HUES6 (cell line): ENCODE measurements around the gene MYO1H.
"Not testable (repeated sequence)": the region's sequence is repeated elsewhere in the genome, so short reads cannot be mapped to it uniquely, and the experiment has no call there.

ENCODE experiments used
- H3K27ac ChIP-seq: 2 replicates; pipeline ENCODE4 v1.7.0; 2013; ENCODE audit warnings: low read depth, mild to moderate bottlenecking, low read length, inconsistent platforms
- H3K27me3 ChIP-seq: 2 replicates; pipeline ENCODE4 v1.6.1; 2013; ENCODE audit warnings: low read length; ENCODE audit not compliant: control insufficient read depth, insufficient read depth
- H3K36me3 ChIP-seq: 2 replicates; pipeline ENCODE4 v1.6.1; 2013; ENCODE audit warnings: low read length; ENCODE audit not compliant: control insufficient read depth, insufficient read depth
- H3K4me1 ChIP-seq: 2 replicates; pipeline ENCODE4 v1.6.1; 2013; ENCODE audit warnings: low read length; ENCODE audit not compliant: control insufficient read depth, insufficient read depth
- H3K4me3 ChIP-seq: 2 replicates; pipeline ENCODE4 v1.5.1; 2013; ENCODE audit warnings: low read depth, low read length
- H3K9ac ChIP-seq: one replicate; pipeline ENCODE4 v1.6.1; 2013; ENCODE audit warnings: mild to moderate bottlenecking, low read length
- H3K9me3 ChIP-seq: 2 replicates; pipeline ENCODE4 v1.6.1; 2013; ENCODE audit warnings: low read depth, low read length; ENCODE audit not compliant: control insufficient read depth, insufficient read depth

MYO1H gene

GRCh38 chr12:109418848-109419480 is 71.3 kb downstream of the MYO1H start:
- Histone ChIP-seq H3K27ac (no peak overlapping the region), H3K4me1 (no peaks in the 10 kb centered on the region), H3K36me3 (no peaks in the 10 kb centered on the region), H3K27me3 (no peaks in the 10 kb centered on the region), H3K4me3 (no peak overlapping the region), H3K9ac (no peak overlapping the region), H3K9me3 (no peaks in the 10 kb centered on the region)

GRCh38 chr12:109421355-109422087 is 73.8 kb downstream of the MYO1H start:
- Histone ChIP-seq H3K9me3 (no peaks in the 10 kb centered on the region), H3K27ac (no peak overlapping the region), H3K27me3 (no peaks in the 10 kb centered on the region), H3K9ac (no peak overlapping the region), H3K4me1 (no peaks in the 10 kb centered on the region), H3K4me3 (no peak overlapping the region), H3K36me3 (no peaks in the 10 kb centered on the region)

GRCh38 chr12:109422251-109422650 is 74.6 kb downstream of the MYO1H start:
- no peak overlapping the region for H3K9ac ChIP-seq

GRCh38 chr12:109423392-109423791 is 75.7 kb downstream of the MYO1H start:
- H3K27me3 ChIP-seq, result no peaks in the 10 kb centered on the region
- no peaks in the 10 kb centered on the region for H3K36me3 ChIP-seq
- H3K4me1 ChIP-seq, result no peaks in the 10 kb centered on the region
- no peak overlapping the region for H3K4me3 ChIP-seq
- no peaks in the 10 kb centered on the region for H3K9me3 ChIP-seq
- H3K27ac ChIP-seq, result no peak overlapping the region
- H3K9ac ChIP-seq, result no peak overlapping the region

More at GRCh38 chr12:109422251-109422650, 74.6 kb downstream of the MYO1H start:
- Histone ChIP-seq H3K36me3 (no peaks in the 10 kb centered on the region), H3K4me1 (no peaks in the 10 kb centered on the region), H3K9me3 (no peaks in the 10 kb centered on the region), H3K27me3 (no peaks in the 10 kb centered on the region), H3K27ac (no peak overlapping the region), H3K4me3 (no peak overlapping the region)

GRCh38 chr12:109428037-109428629 is 80.4 kb downstream of the MYO1H start:
- no peaks in the 10 kb centered on the region for H3K27me3 ChIP-seq
- H3K9me3 ChIP-seq, result peaks cover 5% of the 10 kb centered on the region
- H3K9ac ChIP-seq, result no peak overlapping the region
- H3K36me3 ChIP-seq, result no peaks in the 10 kb centered on the region
- no peak overlapping the region for H3K4me3 ChIP-seq
- H3K4me1 ChIP-seq, result peaks cover 4% of the 10 kb centered on the region; the same call in 1 of the 2 replicates
- no peak overlapping the region for H3K27ac ChIP-seq

- H3K9ac ChIP-seq, H3K27me3 ChIP-seq, H3K9me3 ChIP-seq, H3K4me3 ChIP-seq, H3K36me3 ChIP-seq, H3K4me1 ChIP-seq, H3K27ac ChIP-seq: not testable (repeated sequence)
Observed at GRCh38 chr12:109428804-109429203, 81.1 kb downstream of the MYO1H start.

GRCh38 chr12:109430244-109430643 is 82.5 kb downstream of the MYO1H start:
- Histone ChIP-seq H3K4me1 (peaks cover 19% of the 10 kb centered on the region), H3K9me3 (peaks cover 5% of the 10 kb centered on the region), H3K27ac (no peak overlapping the region), H3K4me3 (no peak overlapping the region), H3K27me3 (no peaks in the 10 kb centered on the region), H3K9ac (no peak overlapping the region), H3K36me3 (no peaks in the 10 kb centered on the region)

GRCh38 chr12:109432431-109432830 is 84.7 kb downstream of the MYO1H start:
- Histone ChIP-seq H3K4me1 (peaks cover 38% of the 10 kb centered on the region), H3K9ac (no peak overlapping the region), H3K36me3 (no peaks in the 10 kb centered on the region), H3K9me3 (peaks cover 5% of the 10 kb centered on the region), H3K27ac (no peak overlapping the region), H3K27me3 (no peaks in the 10 kb centered on the region), H3K4me3 (no peak overlapping the region)

GRCh38 chr12:109432842-109433304 is 85.2 kb downstream of the MYO1H start:
- no peaks in the 10 kb centered on the region for H3K36me3 ChIP-seq
- no peak overlapping the region for H3K9ac ChIP-seq
- H3K27ac ChIP-seq, result no peak overlapping the region
- H3K9me3 ChIP-seq, result peaks cover 5% of the 10 kb centered on the region
- H3K4me1 ChIP-seq, result peaks cover 39% of the 10 kb centered on the region
- no peak overlapping the region for H3K4me3 ChIP-seq
- H3K27me3 ChIP-seq, result no peaks in the 10 kb centered on the region

- no peak overlapping the region for H3K9ac ChIP-seq
- no peak overlapping the region for H3K27ac ChIP-seq
- no peaks in the 10 kb centered on the region for H3K36me3 ChIP-seq
- H3K9me3 ChIP-seq, result peaks cover 5% of the 10 kb centered on the region
- no peaks in the 10 kb centered on the region for H3K27me3 ChIP-seq
- H3K4me3 ChIP-seq, result no peak overlapping the region
- H3K4me1 ChIP-seq, result peaks cover 39% of the 10 kb centered on the region
Observed at GRCh38 chr12:109433618-109434017, 85.9 kb downstream of the MYO1H start.

- Histone ChIP-seq H3K9ac (no peak overlapping the region), H3K27ac (no peak overlapping the region), H3K4me3 (no peak overlapping the region), H3K9me3 (peaks cover 4% of the 10 kb centered on the region), H3K4me1 (peaks cover 39% of the 10 kb centered on the region), H3K36me3 (no peaks in the 10 kb centered on the region), H3K27me3 (no peaks in the 10 kb centered on the region)
Observed at GRCh38 chr12:109434582-109434981, 86.9 kb downstream of the MYO1H start.
